ENCODE measurements around the gene RABGGTA.
A peak's percentile ranks its signal among the peaks of the same experiment; 100 is the strongest.
"Not testable (repeated sequence)": the region's sequence is repeated elsewhere in the genome, so short reads cannot be mapped to it uniquely, and the experiment has no call there.

RABGGTA gene

DNA sequence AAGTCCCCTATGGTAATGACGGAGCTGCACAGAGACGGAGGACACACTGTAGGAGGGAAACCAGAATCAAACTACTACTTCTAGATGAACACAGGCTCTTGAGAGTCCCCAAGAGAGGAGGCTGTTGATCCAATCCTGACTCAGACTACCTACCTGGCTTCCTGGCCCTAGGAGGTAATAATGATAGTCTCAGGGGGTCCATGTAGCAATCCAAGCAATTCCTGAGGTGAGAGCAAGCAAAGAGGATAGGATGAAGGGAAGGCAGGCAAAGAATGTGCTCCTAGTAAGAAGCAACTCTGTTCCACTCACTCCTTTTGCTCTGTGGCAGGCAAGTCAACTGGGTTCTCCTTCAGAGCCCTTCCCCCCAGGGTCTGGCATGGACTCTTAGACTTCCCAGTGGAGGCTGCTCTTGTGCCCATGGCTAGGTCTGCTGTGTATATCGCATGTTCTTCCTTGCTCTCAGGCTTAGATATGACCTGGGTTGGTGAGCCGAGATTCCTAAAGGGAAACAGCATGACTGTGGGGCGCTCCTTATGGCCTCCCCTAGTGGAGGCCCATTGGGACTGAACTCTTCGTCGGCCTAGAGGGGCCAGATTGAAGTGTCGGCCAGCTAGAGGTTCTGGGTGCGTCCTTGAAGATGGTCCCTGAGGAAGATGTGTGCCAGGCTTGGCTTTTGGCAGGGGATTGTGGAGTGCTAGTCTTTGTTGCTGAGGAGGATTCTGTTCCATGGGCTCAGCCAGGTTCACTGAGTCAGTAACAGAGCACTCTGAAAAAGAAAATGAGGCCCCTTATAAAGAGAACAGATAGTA is 31.1 kb downstream of the RABGGTA start:
- no peak for DNase-seq (ENCODE audit: low spot score)

DNA sequence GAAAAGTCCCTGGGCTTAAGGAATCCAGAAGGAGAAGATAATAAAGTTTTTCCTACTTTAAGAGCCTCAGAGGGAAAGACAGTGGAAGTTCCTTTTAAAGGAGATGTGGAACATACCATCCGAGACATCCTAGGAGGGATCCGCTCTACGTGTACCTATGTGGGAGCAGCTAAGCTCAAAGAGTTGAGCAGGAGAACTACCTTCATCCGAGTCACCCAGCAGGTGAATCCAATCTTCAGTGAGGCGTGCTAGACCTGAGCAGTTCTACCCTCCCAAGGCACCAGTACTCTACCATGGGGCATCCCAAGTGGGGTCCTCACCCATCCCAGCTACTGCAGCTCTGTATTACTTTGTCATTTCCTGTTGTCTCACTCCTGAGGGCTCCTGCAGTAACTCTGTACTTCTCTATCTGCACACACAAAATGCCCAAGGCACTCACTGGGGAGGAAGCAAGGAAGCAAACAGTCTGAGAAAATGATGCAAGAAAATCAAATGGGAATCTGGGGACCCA is 32.8 kb downstream of the RABGGTA start:
- DNase-seq (ENCODE audit: low spot score), result no peak

DNA sequence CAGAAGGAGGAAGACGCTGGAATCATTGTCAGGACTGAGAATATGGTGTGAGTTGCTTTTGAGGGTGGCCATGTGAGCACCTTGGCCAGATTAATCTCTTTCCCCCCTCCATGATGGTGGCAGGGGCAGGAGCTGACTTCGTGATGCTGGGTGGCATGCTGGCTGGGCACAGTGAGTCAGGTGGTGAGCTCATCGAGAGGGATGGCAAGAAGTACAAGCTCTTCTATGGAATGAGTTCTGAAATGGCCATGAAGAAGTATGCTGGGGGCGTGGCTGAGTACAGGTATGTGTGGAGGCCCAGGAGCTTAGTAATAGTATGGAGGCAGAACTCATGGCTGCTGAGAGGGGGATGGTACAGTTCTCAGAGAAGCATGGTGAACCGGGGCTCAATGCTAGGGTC is 33.3 kb downstream of the RABGGTA start:
- no peak for DNase-seq (ENCODE audit: low spot score)

DNA sequence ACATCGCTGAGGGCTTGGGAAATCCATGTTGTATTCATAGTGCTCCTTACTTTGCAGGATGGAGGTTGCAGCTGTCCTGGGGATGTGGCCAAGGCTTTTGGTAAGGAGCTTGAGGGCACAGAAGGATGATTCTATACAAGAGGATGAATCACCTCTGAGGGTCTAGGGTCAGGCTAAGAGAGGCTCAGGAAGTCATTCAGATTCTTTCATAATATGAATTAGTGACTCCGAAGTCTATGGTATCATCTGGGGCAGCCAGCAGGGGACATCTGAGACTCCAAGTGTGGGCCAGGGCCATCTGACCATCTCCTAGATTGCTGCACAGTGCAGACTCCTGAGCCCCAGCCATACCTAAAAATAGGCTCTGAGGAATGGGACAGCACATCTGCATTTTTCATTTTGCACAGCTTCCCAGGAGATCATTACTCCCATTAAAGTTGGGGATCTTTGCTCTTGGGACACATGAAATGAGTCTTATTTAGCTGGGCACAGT is 33.9 kb downstream of the RABGGTA start:
- DNase-seq (ENCODE audit: low spot score), result no peak

DNA sequence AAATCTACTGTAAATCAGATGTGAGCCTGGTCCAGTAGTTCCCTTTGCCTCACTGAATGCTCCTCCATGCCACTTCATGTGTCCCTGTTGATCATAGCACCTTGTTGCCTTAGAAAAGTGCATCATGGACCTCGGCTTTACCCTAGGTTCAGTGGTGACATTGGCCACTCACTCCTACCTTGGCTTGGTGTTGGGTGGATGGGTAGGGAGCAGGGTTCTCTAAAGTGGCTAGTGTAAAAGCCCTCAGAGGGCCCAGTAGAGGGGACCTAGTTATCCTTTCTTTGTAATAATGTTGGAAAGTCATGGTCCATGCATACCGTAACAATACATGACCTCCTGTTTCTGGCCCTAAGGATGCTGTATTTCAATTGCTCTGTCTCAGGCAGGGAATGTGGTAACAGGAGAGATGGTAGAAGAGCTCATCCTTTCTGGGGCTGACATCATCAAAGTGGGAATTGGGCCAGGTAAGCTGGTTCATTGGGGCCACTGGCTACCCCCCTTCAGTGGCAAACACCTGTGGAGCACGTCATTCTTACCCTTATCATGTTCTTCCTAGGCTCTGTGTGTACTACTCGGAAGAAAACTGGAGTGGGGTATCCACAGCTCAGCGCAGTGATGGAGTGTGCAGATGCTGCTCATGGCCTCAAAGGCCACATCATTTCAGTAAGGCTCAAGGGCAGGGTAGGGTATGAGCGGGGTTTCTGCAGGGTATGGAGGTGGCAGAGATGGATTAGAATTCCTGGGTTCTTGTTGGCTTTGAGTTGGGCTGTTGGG is 34.5 kb downstream of the RABGGTA start:
- DNase-seq (ENCODE audit: low spot score), result no peak

DNA sequence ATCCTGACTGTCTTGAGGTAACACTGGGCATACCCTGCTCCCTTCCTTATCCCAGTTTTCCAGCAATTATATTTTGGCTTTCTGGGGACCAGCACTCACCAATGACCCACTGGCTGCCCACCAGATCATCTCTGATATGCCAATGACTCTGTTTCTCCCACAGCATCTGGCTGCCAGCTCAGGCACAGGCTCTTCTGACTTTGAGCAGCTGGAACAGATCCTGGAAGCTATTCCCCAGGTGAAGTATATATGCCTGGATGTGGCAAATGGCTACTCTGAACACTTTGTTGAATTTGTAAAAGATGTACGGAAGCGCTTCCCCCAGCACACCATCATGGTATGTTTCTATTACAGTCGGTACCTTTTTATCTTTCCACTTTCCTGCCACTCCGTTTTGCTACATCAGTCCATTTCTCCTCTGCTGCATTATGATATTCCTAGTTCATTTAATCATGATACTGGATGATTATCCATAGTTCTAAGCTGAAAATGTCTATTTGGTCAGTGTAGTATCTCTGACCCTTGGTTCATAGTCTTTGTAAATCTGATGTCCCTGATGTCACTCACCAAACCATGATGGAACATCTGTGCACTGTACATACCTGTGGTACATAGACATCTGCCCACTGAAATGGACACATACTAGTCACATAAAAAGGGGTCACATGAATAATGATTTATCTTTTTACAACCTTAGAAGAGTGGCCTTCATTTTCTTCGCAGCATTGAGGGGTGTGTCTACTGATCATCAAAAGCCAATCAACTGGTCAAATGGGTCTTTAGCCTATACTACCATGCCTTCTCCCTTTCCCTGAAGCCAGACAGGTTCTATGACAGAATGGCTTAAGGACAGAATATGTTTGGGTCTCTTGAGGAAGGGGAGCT is 35.4 kb downstream of the RABGGTA start:
- DNase-seq (ENCODE audit: low spot score), result no peak

DNA sequence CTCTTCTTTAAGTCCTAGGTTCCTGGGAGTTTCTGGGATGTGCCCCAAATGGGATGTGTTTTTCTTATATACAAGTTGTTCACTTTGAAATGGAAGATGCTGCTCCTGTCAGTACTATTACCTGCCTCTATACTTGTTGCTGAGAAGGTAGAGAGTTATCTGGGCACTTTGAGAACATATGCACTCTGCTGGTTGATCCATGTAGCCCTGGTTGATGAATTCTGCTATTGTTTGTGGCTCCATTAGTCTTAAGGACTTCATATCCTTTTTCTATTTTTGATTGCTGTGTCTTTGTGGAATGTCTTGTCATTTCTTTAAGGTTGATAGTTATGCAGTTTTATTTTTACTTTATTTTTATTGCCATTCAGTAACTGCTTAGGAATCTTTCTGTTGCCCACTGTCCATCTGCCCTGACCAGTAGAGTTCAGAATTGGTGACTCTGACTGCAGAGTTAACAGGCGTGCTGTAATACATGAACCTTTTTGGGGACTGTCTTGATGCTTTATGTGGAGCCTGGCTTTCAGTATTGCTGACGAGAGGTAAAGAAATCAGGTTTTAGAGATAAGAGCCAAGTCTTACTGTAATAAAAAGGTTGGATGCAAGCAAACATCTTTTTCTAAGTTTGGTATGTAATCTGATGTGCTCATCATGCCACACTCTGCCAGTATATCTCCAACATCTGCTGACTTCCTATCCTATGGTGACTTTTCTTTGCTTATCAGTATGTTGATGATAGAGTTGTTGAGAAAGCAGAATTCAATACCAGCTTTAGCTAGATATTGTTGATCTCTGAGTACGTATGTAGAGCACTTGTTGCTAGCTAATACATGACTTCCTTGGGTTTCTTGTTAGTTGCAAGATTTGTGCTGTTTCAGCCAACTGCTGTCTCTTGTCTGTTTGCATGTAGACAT is 37.0 kb downstream of the RABGGTA start:
- no peak for DNase-seq (ENCODE audit: low spot score)

DNA sequence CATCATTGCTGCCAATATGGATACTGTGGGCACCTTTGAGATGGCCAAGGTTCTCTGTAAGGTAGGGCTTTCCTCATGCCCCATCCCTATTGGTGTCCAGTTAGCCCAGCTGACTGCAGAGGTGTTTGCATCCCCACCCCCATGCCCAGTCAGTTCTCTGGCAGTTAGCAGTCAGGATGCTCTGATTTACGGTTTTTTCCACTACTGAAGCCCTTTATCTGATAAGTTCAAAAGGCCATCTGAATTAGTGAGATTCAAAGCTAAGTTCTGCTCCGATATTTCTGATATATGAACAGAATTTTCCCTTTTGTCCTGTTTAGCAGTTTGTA is 37.9 kb downstream of the RABGGTA start:
- DNase-seq (ENCODE audit: low spot score), result no peak

DNA sequence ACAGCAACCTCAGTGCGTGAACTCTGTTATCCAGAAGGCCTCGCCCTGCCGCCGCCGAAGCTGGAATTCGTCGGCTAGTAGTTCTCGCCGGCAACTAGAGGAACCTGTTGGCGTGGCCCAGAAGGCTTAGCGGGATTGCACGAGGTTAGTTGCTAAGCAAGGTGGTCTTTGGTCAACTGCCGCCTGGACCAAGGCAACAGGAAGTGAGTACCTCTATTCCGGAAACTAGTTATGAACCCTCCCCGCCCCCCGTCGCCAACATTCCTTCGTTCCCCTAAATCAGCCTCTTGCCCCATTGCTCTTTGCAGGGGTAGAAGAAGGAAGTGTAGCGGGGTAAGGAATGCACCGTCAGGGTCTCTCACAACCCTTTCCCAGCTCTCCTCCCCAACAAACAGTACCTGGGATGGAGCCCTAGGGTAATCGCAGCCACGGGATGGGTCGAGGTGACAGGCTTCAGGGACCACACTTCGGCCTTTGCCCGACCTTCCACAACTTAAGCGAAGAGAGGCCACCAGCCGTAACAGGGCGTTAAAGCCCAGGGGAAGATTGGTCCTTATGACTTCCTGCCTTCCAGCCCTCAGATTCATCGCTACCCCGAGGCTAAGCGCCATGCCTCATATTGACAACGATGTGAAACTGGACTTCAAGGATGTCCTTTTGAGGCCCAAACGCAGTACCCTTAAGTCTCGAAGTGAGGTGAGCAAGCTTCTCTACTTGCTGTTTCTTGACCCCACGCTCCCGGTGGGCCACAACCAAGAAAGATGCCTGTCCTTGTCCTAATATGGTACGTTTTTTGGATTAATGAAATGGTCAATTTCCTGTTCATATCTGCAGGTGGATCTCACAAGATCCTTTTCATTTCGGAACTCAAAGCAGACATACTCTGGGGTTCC is 38.5 kb downstream of the RABGGTA start, which contains the start of gene GMPR2:
TSS of gene GMPR2 (plus strand) at position 285 of the 893 bp plus-strand sequence. CDS start at position 610, 325 bp downstream.
- DNase-seq (ENCODE audit: low spot score), result no peak

DNA sequence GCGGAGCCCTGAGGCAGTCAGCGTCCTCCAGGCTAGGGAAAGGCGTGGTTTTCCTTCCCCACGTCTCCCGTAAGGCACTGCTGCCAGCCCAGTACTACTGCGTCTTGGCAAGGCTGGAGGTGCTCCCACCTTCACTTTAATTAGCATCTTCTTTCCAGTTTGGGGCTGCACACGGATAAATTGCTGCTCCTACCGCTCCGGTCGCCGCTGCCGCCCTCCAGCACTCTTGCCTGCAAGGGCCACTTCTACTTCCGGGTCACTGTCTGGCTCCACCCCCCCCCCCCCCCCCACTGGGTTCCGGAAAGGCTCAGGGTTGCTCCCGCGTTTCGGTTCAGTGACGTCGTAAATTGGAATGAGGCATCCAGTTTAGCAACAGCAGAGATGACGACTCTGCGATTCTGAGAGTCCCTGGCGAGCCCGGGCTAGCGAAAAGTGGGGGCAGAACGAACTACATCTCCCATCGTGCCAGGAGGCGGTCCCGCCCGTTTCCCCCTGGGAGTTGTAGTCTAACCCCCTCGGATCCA is 39.2 kb downstream of the RABGGTA start, which contains the start of gene NEDD8:
TSS of gene NEDD8 (minus strand) at position 247 of the 524 bp plus-strand sequence. CDS start at position 147, 100 bp downstream.
- peak; percentile 94 for DNase-seq (ENCODE audit: low spot score)

DNA sequence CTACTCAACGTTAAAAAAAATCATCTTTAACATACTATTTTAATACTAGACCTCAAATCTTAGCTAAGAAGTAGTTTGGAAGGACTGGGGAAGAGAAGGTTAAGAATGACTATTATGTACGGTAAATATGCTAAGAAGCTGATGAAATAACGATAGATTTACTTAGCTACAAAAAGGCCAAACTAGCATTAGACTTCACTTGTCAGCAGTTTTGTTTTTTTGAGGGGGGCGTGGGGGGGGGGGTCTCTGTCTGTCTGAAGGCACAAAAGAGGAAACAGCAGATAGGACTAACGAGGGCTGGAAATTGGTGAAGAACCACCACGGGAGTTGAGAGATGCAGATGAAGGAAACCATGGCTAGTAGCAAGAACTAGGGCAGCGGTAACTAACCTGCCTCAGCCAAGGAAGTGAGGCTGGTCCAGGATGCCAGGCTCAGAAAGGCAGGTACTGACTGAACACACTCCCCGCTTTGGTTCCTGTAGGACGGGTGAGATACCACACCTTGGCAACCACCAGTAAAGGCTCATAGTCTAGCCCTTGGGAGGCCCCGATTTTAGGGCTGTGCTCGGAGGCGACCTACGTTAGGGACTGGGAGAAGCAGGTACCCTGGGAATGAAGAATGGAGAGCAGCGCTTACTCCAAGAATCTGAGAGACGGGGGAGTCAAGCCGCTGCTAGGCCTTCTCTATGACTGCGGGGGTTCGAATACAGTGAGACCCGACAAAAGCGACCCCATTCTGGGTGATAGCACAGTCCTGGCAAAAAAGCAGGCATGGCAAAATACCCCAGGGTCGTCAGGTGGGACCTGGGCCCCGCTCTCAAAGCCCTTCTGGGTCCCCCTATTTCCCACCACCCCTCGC is 39.9 kb downstream of the RABGGTA start:
- DNase-seq (ENCODE audit: low spot score), result no peak

DNA sequence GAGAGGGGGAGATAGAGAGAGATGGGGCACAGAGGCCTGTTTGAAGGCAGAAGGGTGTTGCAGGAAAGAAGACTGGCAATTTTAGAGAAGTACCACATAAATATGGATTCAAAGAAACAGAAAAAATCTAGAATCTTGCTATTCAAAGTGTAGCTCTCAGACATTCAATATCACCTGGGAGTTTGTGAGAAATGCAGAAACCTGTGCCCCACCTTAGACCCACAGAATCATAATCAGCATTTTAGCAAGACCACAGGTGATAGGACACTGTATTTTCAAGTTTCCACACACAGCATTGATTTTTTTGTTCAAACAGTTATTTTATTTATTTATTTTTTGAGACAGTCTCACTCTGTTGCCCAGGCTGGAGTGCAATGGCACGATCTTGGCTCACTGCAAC is 42.5 kb downstream of the RABGGTA start:
- no peak for DNase-seq (ENCODE audit: low spot score)

DNA sequence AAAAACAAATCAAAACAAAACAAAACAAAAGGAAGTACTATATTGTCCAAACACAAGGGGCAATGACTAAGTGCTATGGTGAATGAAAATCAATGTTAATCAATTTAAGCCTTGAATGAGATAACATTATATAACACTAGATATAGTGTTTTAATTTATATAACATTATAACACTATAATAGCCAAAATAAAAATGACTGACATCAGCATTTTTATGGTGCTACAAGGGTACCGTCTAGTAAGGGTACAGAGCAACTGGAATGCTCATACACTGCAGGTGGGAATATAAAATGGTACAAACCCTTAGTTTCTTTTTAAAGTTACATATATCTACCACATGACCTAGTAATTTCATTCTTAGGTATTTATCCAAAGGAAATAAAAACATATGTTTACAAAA is 44.9 kb downstream of the RABGGTA start:
- no peak for DNase-seq (ENCODE audit: low spot score)

DNA sequence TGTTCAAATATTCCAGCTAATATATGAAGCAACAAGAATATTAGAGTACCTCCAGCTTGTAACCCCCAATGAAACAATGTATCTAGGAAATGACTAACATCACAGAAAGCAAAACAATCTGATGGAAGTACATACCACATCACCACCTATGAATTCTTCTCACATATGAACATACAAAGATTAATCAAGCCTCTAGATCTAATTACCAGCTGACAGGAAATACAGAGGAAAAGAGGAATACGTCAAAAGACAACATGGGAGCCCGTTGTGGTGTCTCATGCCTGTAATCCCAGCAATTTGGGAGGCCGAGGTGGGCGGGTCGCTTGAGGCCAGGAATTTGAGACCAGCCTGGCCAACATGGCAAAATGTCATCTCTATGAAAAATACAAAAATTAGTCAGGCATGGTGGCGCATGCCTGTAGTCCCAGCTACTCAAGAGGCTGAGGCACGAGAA is 46.8 kb downstream of the RABGGTA start:
- DNase-seq (ENCODE audit: low spot score), result peak; percentile 61

DNA sequence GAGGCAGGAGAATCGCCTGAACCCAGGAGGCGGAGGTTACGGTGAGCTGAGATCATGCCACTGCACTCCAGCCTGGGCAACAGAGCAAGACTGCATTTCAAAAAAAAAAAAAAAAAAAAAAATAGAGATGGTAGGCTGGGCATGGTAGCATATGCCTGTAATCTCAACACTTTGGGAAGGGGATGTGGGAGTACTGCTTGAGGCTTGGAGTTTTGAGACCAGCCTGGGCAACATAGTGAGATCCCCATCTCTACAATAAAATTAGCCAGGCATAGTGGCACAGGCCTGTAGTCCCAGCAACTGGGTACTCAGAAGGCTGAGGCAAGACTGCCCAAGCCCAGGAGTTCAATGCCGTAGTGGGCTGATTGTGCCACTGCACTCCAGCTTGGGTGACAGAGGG is 48.4 kb downstream of the RABGGTA start:
- not testable (repeated sequence) for DNase-seq (ENCODE audit: low spot score)

DNA sequence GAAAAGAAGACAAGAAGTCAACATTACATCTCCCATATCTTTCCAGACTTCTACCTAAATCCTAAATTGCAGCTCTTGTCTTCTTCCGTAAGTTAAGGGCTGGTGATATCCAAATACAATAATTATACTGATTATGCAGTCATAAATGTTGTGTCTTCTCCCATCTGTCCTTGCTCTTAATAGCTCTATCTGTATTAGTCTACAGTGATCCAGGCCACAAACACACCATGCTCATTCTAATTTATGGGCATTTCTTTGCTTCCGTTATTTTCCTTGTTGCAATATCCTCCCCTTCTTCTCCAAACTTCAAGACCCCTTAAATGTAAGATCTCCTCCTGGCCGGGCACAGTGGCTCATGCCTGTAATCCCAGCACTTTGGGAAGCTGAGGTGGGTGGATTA is 51.9 kb downstream of the RABGGTA start:
- DNase-seq (ENCODE audit: low spot score), result no peak

DNA sequence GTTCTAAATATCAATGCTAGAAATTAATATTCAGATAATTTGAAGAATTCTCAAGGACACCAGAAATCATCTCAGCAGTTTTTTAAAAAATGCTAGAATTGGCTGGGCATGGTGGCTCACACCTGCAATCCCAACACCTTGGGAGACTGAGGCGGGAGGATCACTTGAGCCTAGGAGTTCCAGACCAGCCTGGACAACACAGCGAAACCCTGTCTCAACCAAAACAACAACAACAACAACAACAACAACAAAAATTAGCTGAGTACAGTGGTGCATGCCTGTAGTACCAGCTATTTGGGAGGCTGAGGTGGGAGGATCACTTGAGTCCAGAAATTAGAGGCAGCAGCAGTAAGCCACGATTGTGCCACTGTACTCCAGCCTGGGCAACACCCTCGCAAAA is 52.3 kb downstream of the RABGGTA start:
- DNase-seq (ENCODE audit: low spot score), result no peak

DNA sequence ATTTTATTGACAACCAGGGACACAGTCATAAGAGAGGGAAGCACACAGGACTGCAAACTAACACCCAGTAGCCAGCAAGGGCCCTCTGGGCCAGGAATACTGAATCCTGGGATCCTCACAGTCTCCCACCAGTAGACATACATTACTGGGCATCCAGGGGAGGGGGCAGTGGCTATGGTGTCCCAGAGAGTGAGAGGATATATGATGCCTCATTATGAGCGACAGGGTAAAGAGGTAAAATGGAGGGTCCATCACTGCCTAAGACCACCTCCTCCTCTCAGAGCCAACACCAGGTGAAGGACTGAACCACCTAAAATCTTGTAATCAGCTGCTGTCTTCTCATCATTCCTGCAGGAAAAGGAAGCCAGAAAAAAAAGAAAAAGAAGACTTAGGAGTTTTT is 54.5 kb downstream of the RABGGTA start:
- DNase-seq (ENCODE audit: low spot score), result not testable (repeated sequence)

DNA sequence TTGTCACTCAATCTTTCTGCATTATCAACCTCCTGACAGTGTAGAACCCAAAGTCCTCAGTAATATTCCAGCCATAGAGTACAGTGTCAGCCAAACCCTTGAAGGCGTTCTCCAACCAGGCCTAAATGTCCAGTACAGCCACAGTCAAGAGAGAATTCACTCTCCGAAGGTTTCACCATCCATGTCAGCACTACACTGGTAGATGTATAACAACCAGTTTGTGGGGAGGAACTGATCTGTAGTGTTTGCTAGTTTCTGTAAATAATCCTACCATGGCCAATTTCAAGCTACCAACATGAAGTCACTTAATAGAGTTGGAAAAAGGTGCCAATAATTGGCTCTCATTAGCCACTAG is 55.1 kb downstream of the RABGGTA start:
- no peak for DNase-seq (ENCODE audit: low spot score)

Data from AG20443 (cell line).